ENCODE results near the gene OTOP1.
"Not testable (repeated sequence)": the region's sequence is repeated elsewhere in the genome, so short reads cannot be mapped to it uniquely, and the experiment has no call there.

DNA sequence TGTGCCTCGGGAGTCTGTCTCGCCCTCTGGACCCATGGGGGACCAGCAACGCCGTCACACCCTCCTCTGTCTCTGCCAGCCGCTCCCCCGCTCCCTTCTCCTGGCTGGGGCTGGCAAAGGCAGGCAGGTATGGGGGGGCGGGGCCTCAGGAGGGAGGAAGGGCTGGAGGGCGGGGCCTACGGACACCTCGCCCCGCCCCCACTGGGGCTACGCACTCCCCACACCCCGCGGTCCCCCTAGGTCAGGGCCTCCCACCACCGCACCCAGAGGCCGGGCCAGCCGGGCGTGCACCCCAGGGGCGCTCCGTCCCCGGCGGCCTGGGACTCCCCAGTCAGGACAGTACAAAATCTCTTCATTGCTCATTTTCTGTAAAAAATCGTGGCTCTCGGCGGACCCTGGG lies 84.0 kb downstream of the OTOP1 start:
- not testable (repeated sequence) for TF ChIP-seq CTCF (IDR thresholded peaks at IDR 0.05; ENCODE audit: insufficient read depth, low read depth, low read length); EZH2 (IDR thresholded peaks at IDR 0.05; ENCODE audit: insufficient read depth, low read length)

Measured in astrocyte (in vitro differentiated cells and primary cell).